ENCODE data around the gene CCDC184. TPM values are rescaled to one million over a fixed set of nuclear protein-coding genes. Genes with fewer than 3 reads are reported as not detected.
"Not testable (repeated sequence)": the region's sequence is repeated elsewhere in the genome, so short reads cannot be mapped to it uniquely, and the experiment has no call there.

CCDC184 gene
- total and polyA plus RNA-seq, 2 experiments from 2014 or later, result 4.8 to 13.8 TPM

DNA sequence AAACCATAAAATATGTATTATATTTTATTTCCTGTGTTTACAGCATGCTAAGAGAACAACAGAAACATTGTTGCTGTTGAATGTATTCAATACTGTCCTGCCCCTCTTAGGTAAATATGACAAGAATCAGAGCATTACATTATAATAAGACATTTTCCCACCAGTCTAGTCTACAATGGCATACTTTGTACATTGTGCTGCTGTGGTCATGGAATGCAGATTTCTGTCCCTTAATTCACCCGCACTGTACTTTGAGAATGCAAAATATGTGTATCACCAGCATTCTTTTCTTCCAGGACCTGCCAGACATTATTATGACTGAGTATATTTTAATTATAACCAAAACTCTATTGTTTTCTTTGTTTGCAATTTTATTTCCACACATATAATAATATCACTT, 36.2 kb downstream of the CCDC184 start:
- TF ChIP-seq EZH2phosphoT487 (IDR thresholded peaks at IDR 0.05; ENCODE audit: low read depth, severe bottlenecking, unreplicated experiment) (no peak), CTCF (IDR thresholded peaks at IDR 0.05; ENCODE audit: poor library complexity) (no peak), EZH2 (IDR thresholded peaks at IDR 0.05; ENCODE audit: borderline replicate concordance) (no peak)
- Histone ChIP-seq H3K9me2 (replicated peaks; ENCODE audit: insufficient read depth) (no peaks in the 10 kb centered on the region), H3K4me1 (ENCODE audit: insufficient read depth) (no peaks in the 10 kb centered on the region), H3K79me2 (no peaks in the 10 kb centered on the region), H3K9me3 (ENCODE audit: low read depth) (no peaks in the 10 kb centered on the region), H3K4me2 (no peak overlapping the region), H3K4me3 (no peak overlapping the region), H3K27ac (no peak overlapping the region), H3K27me3 (no peaks in the 10 kb centered on the region), H4K20me1 (ENCODE audit: insufficient read depth, poor library complexity, severe bottlenecking) (no peaks in the 10 kb centered on the region), H3K36me3 (replicated peaks; ENCODE audit: insufficient read depth, low read depth) (no peaks in the 10 kb centered on the region), H2AFZ (no peak overlapping the region)
- DNase-seq (ENCODE audit: low spot score), result no peak
- WGBS (ENCODE audit: low lambda C conversion rate, missing lambda C conversion rate), result 85% methylated on average over 1 of the region's 1 CpG

DNA sequence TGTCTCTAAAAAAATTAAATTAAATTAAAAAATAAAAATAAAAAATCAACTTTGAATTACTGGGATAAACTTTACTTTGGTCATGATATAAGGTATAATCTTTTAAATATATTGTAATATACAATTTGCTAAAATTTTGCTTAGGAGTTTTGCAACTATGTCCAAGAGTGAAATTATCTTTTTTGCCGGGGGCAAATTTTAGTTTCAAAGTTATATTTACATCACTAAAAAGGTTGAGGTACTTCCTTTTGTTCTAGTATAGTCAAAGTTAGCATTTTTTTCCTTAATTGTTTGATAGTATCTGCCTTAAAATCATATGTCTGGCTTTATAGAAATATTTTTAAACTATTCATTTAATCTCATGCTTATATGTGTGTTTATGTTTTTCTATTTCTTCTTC, 37.3 kb downstream of the CCDC184 start:
- WGBS (ENCODE audit: low lambda C conversion rate, missing lambda C conversion rate), result 96% methylated on average over 1 of the region's 1 CpG
- H3K9me2 ChIP-seq (replicated peaks; ENCODE audit: insufficient read depth), result no peaks in the 10 kb centered on the region
- no peak overlapping the region for H3K4me2 ChIP-seq
- H3K27me3 ChIP-seq, result no peaks in the 10 kb centered on the region
- H3K4me1 ChIP-seq (ENCODE audit: insufficient read depth), result no peaks in the 10 kb centered on the region
- no peaks in the 10 kb centered on the region for H3K9me3 ChIP-seq (ENCODE audit: low read depth)
- H3K79me2 ChIP-seq, result no peaks in the 10 kb centered on the region
- no peak for TF ChIP-seq EZH2 (IDR thresholded peaks at IDR 0.05; ENCODE audit: borderline replicate concordance)
- TF ChIP-seq CTCF (IDR thresholded peaks at IDR 0.05; ENCODE audit: poor library complexity), result no peak
- no peak overlapping the region for H3K4me3 ChIP-seq
- H2AFZ ChIP-seq, result no peak overlapping the region
- H3K36me3 ChIP-seq (replicated peaks; ENCODE audit: insufficient read depth, low read depth), result no peaks in the 10 kb centered on the region
- DNase-seq (ENCODE audit: low spot score), result no peak
- no peaks in the 10 kb centered on the region for H4K20me1 ChIP-seq (ENCODE audit: insufficient read depth, poor library complexity, severe bottlenecking)
- no peak overlapping the region for H3K27ac ChIP-seq

- Histone ChIP-seq H3K4me1 (ENCODE audit: insufficient read depth) (no peaks in the 10 kb centered on the region), H3K27me3 (no peaks in the 10 kb centered on the region), H3K36me3 (replicated peaks; ENCODE audit: insufficient read depth, low read depth) (no peaks in the 10 kb centered on the region), H3K4me2 (no peak overlapping the region), H3K9me2 (replicated peaks; ENCODE audit: insufficient read depth) (no peaks in the 10 kb centered on the region), H3K4me3 (no peak overlapping the region), H3K79me2 (no peaks in the 10 kb centered on the region), H2AFZ (no peak overlapping the region), H3K27ac (no peak overlapping the region), H3K9me3 (ENCODE audit: low read depth) (no peaks in the 10 kb centered on the region), H4K20me1 (ENCODE audit: insufficient read depth, poor library complexity, severe bottlenecking) (no peaks in the 10 kb centered on the region)
- DNase-seq (ENCODE audit: low spot score), result no peak
- 15% methylated on average over 2 of the region's 2 CpGs for WGBS (ENCODE audit: low lambda C conversion rate, missing lambda C conversion rate)
- TF ChIP-seq EZH2phosphoT487 (IDR thresholded peaks at IDR 0.05; ENCODE audit: low read depth, severe bottlenecking, unreplicated experiment), result no peak
- TF ChIP-seq CTCF (IDR thresholded peaks at IDR 0.05; ENCODE audit: poor library complexity), result no peak
- TF ChIP-seq EZH2 (IDR thresholded peaks at IDR 0.05; ENCODE audit: borderline replicate concordance), result no peak
Measured at GRCh38 chr12:48221645-48222044, 38.2 kb downstream of the CCDC184 start.

GRCh38 chr12:48224533-48224932, 41.1 kb downstream of the CCDC184 start:
- not testable (repeated sequence) for H3K9me2 ChIP-seq (replicated peaks; ENCODE audit: insufficient read depth); H3K36me3 ChIP-seq (replicated peaks; ENCODE audit: insufficient read depth, low read depth); H3K4me2 ChIP-seq; H3K27ac ChIP-seq; H3K4me3 ChIP-seq; H2AFZ ChIP-seq; H3K9me3 ChIP-seq (ENCODE audit: low read depth); H3K79me2 ChIP-seq; H3K4me1 ChIP-seq (ENCODE audit: insufficient read depth); DNase-seq (ENCODE audit: low spot score); H3K27me3 ChIP-seq; H4K20me1 ChIP-seq (ENCODE audit: insufficient read depth, poor library complexity, severe bottlenecking)
- 82% methylated on average over 3 of the region's 3 CpGs for WGBS (ENCODE audit: low lambda C conversion rate, missing lambda C conversion rate)

- H3K4me1 ChIP-seq (ENCODE audit: insufficient read depth); H2AFZ ChIP-seq; H3K79me2 ChIP-seq; H4K20me1 ChIP-seq (ENCODE audit: insufficient read depth, poor library complexity, severe bottlenecking); H3K27ac ChIP-seq; H3K4me3 ChIP-seq; H3K4me2 ChIP-seq; H3K9me2 ChIP-seq (replicated peaks; ENCODE audit: insufficient read depth); H3K36me3 ChIP-seq (replicated peaks; ENCODE audit: insufficient read depth, low read depth); H3K27me3 ChIP-seq; DNase-seq (ENCODE audit: low spot score); H3K9me3 ChIP-seq (ENCODE audit: low read depth): not testable (repeated sequence)
- 87% methylated on average over 2 of the region's 2 CpGs for WGBS (ENCODE audit: low lambda C conversion rate, missing lambda C conversion rate)
Measured at GRCh38 chr12:48231169-48231958, 47.9 kb downstream of the CCDC184 start.
